HL-60/S4 (cell line): ENCODE measurements around the gene PLXNA3.

ENCODE experiments used
- in situ Hi-C: fragments of 300-500 bp; cut with MboI; formaldehyde crosslinking; loops from 2 replicates; pipeline ENCODE4 v1.14.3; 2022; ENCODE audit warnings: low sequenced_read_pairs

PLXNA3 gene

DNA sequence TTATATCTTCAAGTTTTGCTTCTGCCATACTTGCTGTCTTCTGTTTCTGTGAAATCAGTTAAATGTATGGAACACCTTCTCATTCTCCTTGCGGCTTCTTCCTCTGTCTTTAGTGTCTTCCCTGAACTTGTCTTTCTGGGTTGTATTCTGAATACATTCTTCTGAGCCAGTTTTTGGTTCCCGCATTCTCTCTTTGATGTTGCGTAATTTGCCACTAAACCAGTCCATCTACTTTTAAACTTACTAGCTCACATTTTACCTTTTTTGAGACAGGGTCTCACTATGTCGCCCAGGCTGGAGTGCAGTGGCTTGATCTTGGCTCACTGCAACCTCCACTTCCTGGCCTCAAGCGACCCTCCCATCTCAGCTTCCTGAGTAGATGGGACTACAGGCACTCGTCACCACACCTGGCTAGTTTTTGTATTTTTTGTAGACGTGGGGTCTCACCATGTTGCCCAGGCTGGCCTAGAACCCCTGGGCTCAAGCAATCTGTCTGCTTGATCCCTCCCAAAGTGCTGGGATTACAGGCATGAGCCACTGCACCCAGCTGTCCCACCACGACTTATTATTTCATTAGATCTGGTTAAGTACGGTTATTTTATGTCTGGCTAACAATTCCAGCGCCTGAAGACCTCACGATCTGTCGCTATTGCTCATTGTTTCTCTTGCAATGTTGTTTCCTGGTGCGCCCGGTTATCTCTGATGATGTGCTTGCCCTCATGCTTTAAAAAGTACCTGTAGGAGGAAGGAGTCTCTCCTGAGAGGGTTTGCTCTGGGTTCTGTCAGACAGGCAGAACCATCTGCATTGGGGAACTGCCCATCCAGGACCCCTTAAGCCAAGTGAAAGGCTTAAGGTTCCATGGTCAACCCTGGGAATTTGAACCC lies 67.8 kb downstream of the PLXNA3 start:
- in situ Hi-C loops: loop anchor here (25.0 kb wide), 1 partner anchor 789 kb away; no protein-coding TSS in a partner anchor

DNA sequence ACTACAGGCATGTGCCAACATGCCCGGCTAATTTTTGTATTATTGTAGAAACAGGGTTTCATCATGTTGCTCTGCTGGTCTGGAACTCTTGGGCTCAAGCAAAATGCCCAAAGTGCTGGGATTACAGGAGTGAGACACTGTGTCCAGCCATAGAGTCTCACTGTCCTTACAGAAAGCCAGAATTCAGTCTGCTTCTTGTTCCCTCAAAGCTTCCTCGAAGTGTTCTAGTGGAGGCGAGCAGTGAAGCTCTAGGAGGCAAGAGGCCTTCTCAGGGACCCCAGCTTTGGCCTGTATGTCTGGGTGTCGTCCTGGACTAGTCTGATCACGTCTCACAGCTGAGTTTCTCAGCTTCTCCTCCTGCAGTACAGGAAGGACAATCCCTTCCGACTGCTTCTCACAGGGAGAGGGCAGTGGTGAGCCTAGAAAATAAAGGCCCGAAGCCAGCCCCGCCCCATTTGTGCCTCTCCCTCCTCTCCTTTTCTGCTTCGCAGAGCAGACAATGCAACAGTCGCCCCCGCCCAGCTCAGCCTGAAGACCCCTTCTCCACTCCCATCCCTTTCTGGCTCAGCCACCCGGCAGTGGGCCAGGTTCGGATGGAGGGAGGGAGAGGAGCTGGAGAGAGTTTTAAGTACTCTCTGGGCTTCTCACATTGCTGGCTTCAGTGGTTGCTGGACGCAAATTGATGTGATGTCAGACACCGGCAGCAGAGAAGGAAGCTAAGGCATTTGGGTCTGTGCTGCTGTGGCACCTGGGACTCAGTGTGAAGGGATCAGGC lies 69.0 kb downstream of the PLXNA3 start:
- in situ Hi-C loops: loop anchor here (25.0 kb wide), 1 partner anchor 790 kb away; no protein-coding TSS in a partner anchor
